ENCODE results near the gene SNAP91.

DNA sequence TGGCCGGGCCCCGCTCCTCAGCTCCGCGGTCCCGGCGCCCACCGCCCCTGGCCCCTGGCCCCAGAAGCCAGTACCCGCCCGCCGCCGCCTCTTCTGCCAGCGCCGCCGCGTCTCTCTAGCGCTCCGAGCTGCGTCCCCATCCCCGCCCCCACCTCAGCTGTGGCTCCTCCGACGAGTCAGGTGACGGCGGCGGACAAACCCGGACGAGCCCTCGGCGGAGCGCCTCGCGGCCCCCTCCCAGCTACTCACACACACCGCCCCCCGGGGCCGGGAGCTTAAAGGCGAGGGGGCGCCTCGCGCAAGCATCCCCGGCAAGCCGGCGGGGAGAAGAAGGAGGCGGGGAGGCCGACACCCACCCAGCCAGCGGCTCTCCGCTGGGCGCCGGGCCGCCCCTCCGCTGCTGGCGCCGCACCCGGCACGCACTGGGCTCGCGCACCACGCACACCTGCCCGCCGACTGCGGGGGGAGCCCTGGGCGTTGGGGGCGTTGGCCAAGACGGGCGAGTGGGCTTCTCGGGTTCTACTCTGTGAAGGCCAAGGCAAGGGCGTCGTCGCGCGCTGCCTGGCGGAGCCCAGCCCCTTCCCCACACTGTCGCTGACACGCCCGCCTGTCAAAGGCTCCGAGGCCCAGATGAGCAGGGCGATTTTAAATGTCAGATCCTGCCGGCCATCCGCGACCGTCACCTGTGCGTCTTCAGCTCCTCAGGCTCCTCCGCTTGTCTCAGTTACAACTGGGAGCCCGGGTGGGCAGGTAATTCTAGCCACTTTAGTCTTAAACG is at the start of gene SNAP91:
- TF ChIP-seq YY1 (IDR thresholded peaks at IDR 0.05; ENCODE audit: insufficient read depth, insufficient read length) (no peak), SUZ12 (IDR thresholded peaks at IDR 0.05; ENCODE audit: extremely low read depth, insufficient read depth, insufficient read length) (no peak)

Data from NT2/D1 (cell line).